ENCODE measurements around the gene ZNF248. TPM values are rescaled to one million over a fixed set of nuclear protein-coding genes. Genes with fewer than 3 reads are reported as not detected.

The ZNF248 gene
- total RNA-seq (2021), result 10.7 and 15.1 TPM in 2 replicates
- percentile 59 among the genes with signal in this experiment for Bru-seq, nascent RNA
- BruChase-seq, experiment 1, labeled RNA remaining after a 2-hour chase, result percentile 83 among the genes with signal in this experiment
- BruChase-seq, experiment 2, labeled RNA remaining after a 6-hour chase, result percentile 57 among the genes with signal in this experiment
- long read RNA-seq, full-length matches to known transcripts, result 8 of 18 reads
- long read RNA-seq, partial matches to known transcripts, result 4 of 18 reads
- long read RNA-seq, other reads (novel, unspliced or antisense), result 6 of 18 reads

- TF ChIP-seq EZH2 (IDR thresholded peaks at IDR 0.05; ENCODE audit: low read depth), result no peak
- TF ChIP-seq CTCF (conservative IDR thresholded peaks at IDR 0.05), result no peak
- no peaks in the 10 kb centered on the region for H3F3A ChIP-seq (ENCODE audit: insufficient read depth, low read depth)
- CTCF ChIA-PET, result no interaction called here
- peaks cover 27% of the 10 kb centered on the region for H3K4me1 ChIP-seq (replicated peaks; ENCODE audit: insufficient read depth)
- intact Hi-C loops (cut with micrococcal nuclease; ENCODE audit: unreplicated experiment), result loop anchor here (5.0 kb wide), 2 partner anchors 120 to 155 kb away; partner anchors contain the start of genes ZNF25 and ZNF33A
- H3K27ac ChIP-seq, result peak within 1 kb of the TSS; percentile 92
- peak within 1 kb of the TSS; percentile 95 for H2AFZ ChIP-seq
- H4K20me1 ChIP-seq (ENCODE audit: insufficient read depth), result no peaks in the 10 kb centered on the region
- peaks cover 17% of the 10 kb centered on the region; the same call in 1 of the 2 replicates for H3K79me2 ChIP-seq (ENCODE audit: low read depth)
- DNase-seq, result peak; percentile 83 to 91
- no peaks in the 10 kb centered on the region for H3K27me3 ChIP-seq (ENCODE audit: insufficient read depth, low read depth)
- H3K36me3 ChIP-seq (ENCODE audit: low read depth), result no peaks in the 10 kb centered on the region
- H3K9me2 ChIP-seq (ENCODE audit: insufficient read depth), result no peaks in the 10 kb centered on the region
- POLR2A ChIA-PET (ENCODE audit: unreplicated experiment), result interaction anchor here (0.7 kb wide), 1 partner anchor 18 kb away, joined by 15 read pairs; no protein-coding TSS in a partner anchor
- H3K9me3 ChIP-seq (ENCODE audit: insufficient read depth, low read depth), result no peaks in the 10 kb centered on the region
- TSS peak; percentile 95 for BruUV-seq (replicated peaks)
- peak within 1 kb of the TSS; percentile 94 for H3K4me3 ChIP-seq
- H3K4me2 ChIP-seq, result peak within 1 kb of the TSS; percentile 94
Measured at GRCh38 chr10:37857287-37858211, at the start of gene ZNF248. Gene ZNF248 (minus strand): TSS chr10:37857610. CDS start chr10:37856310, 1,300 bp downstream.

- CTCF ChIA-PET, result no interaction called here
- TF ChIP-seq CTCF (conservative IDR thresholded peaks at IDR 0.05), result no peak
- no peak for TF ChIP-seq EZH2 (IDR thresholded peaks at IDR 0.05; ENCODE audit: low read depth)
- H3K27ac ChIP-seq, result no peak overlapping the region
Measured at GRCh38 chr10:37906382-37906781, 49.0 kb upstream of the ZNF248 start.

GRCh38 chr10:37896436-37896835 lies 39.0 kb upstream of the ZNF248 start:
- Histone ChIP-seq H2AFZ (no peak overlapping the region), H3K4me1 (replicated peaks; ENCODE audit: insufficient read depth) (no peaks in the 10 kb centered on the region), H3K9me3 (ENCODE audit: insufficient read depth, low read depth) (no peaks in the 10 kb centered on the region), H3K27ac (no peak overlapping the region), H3K27me3 (ENCODE audit: insufficient read depth, low read depth) (no peaks in the 10 kb centered on the region), H3K9me2 (ENCODE audit: insufficient read depth) (no peaks in the 10 kb centered on the region), H3K36me3 (ENCODE audit: low read depth) (no peaks in the 10 kb centered on the region), H4K20me1 (ENCODE audit: insufficient read depth) (no peaks in the 10 kb centered on the region), H3K4me2 (no peak overlapping the region), H3F3A (ENCODE audit: insufficient read depth, low read depth) (no peaks in the 10 kb centered on the region), H3K79me2 (ENCODE audit: low read depth) (no peaks in the 10 kb centered on the region), H3K4me3 (no peak overlapping the region)
- ChIA-PET POLR2A (ENCODE audit: unreplicated experiment) (no interaction called here), CTCF (no interaction called here)
- intact Hi-C loops (cut with micrococcal nuclease; ENCODE audit: unreplicated experiment), result no loop called here
- no TSS peak for BruUV-seq (replicated peaks)
- TF ChIP-seq CTCF (conservative IDR thresholded peaks at IDR 0.05) (no peak), EZH2 (IDR thresholded peaks at IDR 0.05; ENCODE audit: low read depth) (no peak)
- no peak for DNase-seq

More at GRCh38 chr10:37906382-37906781, 49.0 kb upstream of the ZNF248 start:
- H4K20me1 ChIP-seq (ENCODE audit: insufficient read depth), result no peaks in the 10 kb centered on the region
- no peaks in the 10 kb centered on the region for H3K9me3 ChIP-seq (ENCODE audit: insufficient read depth, low read depth)
- DNase-seq, result no peak
- no peak overlapping the region for H3K4me2 ChIP-seq
- POLR2A ChIA-PET (ENCODE audit: unreplicated experiment), result no interaction called here
- no peak overlapping the region for H3K4me3 ChIP-seq
- no peak overlapping the region for H2AFZ ChIP-seq
- H3F3A ChIP-seq (ENCODE audit: insufficient read depth, low read depth), result no peaks in the 10 kb centered on the region
- no peaks in the 10 kb centered on the region for H3K9me2 ChIP-seq (ENCODE audit: insufficient read depth)
- no TSS peak for BruUV-seq (replicated peaks)
- no peaks in the 10 kb centered on the region for H3K36me3 ChIP-seq (ENCODE audit: low read depth)
- no peaks in the 10 kb centered on the region for H3K4me1 ChIP-seq (replicated peaks; ENCODE audit: insufficient read depth)
- intact Hi-C loops (cut with micrococcal nuclease; ENCODE audit: unreplicated experiment), result no loop called here
- H3K27me3 ChIP-seq (ENCODE audit: insufficient read depth, low read depth), result no peaks in the 10 kb centered on the region
- no peaks in the 10 kb centered on the region for H3K79me2 ChIP-seq (ENCODE audit: low read depth)

Data from PC-9 (cell line).